GM12878 (cell line): ENCODE results near the gene INO80. TPM values are rescaled to one million over a fixed set of nuclear protein-coding genes. Genes with fewer than 3 reads are reported as not detected.

Experiments
- ATAC-seq: fragments of 200-7000 bp; cut with Tn5 transposase; 3 replicates; pipeline ENCODE4 v1.9.1; 2020; ENCODE audit warnings: mild to moderate bottlenecking, moderate library complexity
- BruUV-seq: library from RNA; stranded (reverse); fragments of 400-500 nt; replicated peaks from 2 replicates; lab custom pipeline; 2021; lab: Mats Ljungman, UMichigan
- CTCF ChIA-PET: fragments of 300-600 bp; sonication (Branson Sonifier 250); formaldehyde crosslinking; extraction: SDS; loops from one replicate; lab custom pipeline; 2021; ENCODE audit warnings: inconsistent platforms; lab: Yijun Ruan, JAX
- POLR2A ChIA-PET: fragments of 350-600 bp; formaldehyde crosslinking; extraction: SDS; loops from one replicate; lab custom pipeline; 2021; ENCODE audit warnings: inconsistent platforms; lab: Charles Lee
- RAD21 ChIA-PET: fragments of 300-600 bp; sonication (Branson Sonifier 250); formaldehyde crosslinking; loops from one replicate; lab custom pipeline; 2023; ENCODE audit warnings: antibody characterized with exemption; ENCODE audit not compliant: unreplicated experiment; lab: Charles Lee
- SMC1A ChIA-PET: fragments of 300-600 bp; sonication (Branson Sonifier 250); formaldehyde crosslinking; loops from one replicate; lab custom pipeline; 2023; ENCODE audit not compliant: unreplicated experiment, uncharacterized antibody; lab: Charles Lee
- DNase-seq: peaks from one replicate; pipeline ENCODE4 v3.0.0-alpha.2; 2011; ENCODE audit warnings: low read depth, low spot score
- FAIRE-seq: peaks from 3 replicates; lab custom pipeline; 2011; peaks lifted over from hg19 to GRCh38; lab: Jason Lieb, UNC
- H2AFZ ChIP-seq: 2 replicates; pipeline ENCODE4 v1.6.0; 2011; ENCODE audit warnings: low read depth, low read length, control low read depth; ENCODE audit not compliant: control insufficient read depth
- H3K27ac ChIP-seq: 2 replicates; pipeline ENCODE4 v1.5.1; 2011; ENCODE audit warnings: control low read depth; ENCODE audit not compliant: control insufficient read depth, insufficient read depth
- H3K27me3 ChIP-seq, 2 experiments: replicated peaks in 1 of 2; 2 replicates each; pipeline versions ENCODE4 v1.6.0 to v1.6.1; 2011; ENCODE audit warnings: low read length in 1 of 2; ENCODE audit not compliant: control insufficient read depth in 2 of 2, insufficient read depth in 2 of 2
- H3K36me3 ChIP-seq, 2 experiments: 2 replicates each; pipeline ENCODE4 v1.5.1; 2011; ENCODE audit warnings: low read length in 1 of 2; ENCODE audit not compliant: control insufficient read depth in 2 of 2, insufficient read depth in 2 of 2
- H3K4me1 ChIP-seq: 2 replicates; pipeline ENCODE4 v1.6.1; 2011; ENCODE audit warnings: mild to moderate bottlenecking, low read length, moderate library complexity, mixed read lengths; ENCODE audit not compliant: control insufficient read depth, insufficient read depth
- H3K4me2 ChIP-seq: 2 replicates; pipeline ENCODE4 v1.6.0; 2011; ENCODE audit warnings: control low read depth; ENCODE audit not compliant: control insufficient read depth, insufficient read depth
- H3K4me3 ChIP-seq: fragments of 200-600 bp; sonication (generic); 2 replicates; pipeline ENCODE4 v1.5.1; 2016
- H3K79me2 ChIP-seq: 2 replicates; pipeline ENCODE4 v1.6.0; 2011; ENCODE audit warnings: low read length; ENCODE audit not compliant: control insufficient read depth, insufficient read depth
- H3K9ac ChIP-seq: 2 replicates; pipeline ENCODE4 v1.8.0; 2011; ENCODE audit warnings: low read length, control low read depth, mixed read lengths; ENCODE audit not compliant: control insufficient read depth, insufficient read depth
- H3K9me3 ChIP-seq: replicated peaks from 3 replicates; pipeline ENCODE4 v1.5.1; 2011; ENCODE audit warnings: mild to moderate bottlenecking, low read length; ENCODE audit not compliant: control insufficient read depth, insufficient read depth
- H4K20me1 ChIP-seq: 2 replicates; pipeline ENCODE4 v1.6.0; 2011; ENCODE audit not compliant: control insufficient read depth, insufficient read depth
- BACH1 ChIP-seq: fragments of 450-650 bp; IDR thresholded peaks from 2 replicates; pipeline ENCODE4 v1.6.1; 2017; ENCODE audit warnings: mild to moderate bottlenecking, borderline replicate concordance
- EED ChIP-seq: sonication (generic); IDR thresholded peaks from 2 replicates; pipeline ENCODE4 v1.6.1; 2016; ENCODE audit warnings: antibody characterized with exemption, low read depth
- HDAC6 ChIP-seq: fragments of 200-600 bp; sonication (generic); IDR thresholded peaks from one replicate; pipeline ENCODE4 v1.8.0; 2017; ENCODE audit warnings: antibody characterized with exemption; ENCODE audit not compliant: unreplicated experiment
- NR2C2 ChIP-seq: IDR thresholded peaks from 2 replicates; pipeline ENCODE4 v1.6.1; 2011; ENCODE audit warnings: borderline replicate concordance, low read depth; ENCODE audit not compliant: control insufficient read depth, insufficient read length
- SIX5 ChIP-seq: IDR thresholded peaks from 2 replicates; pipeline ENCODE4 v1.6.1; 2011; ENCODE audit warnings: mild to moderate bottlenecking, low read depth, low read length, moderate library complexity; ENCODE audit not compliant: severe bottlenecking
- SMAD5 ChIP-seq: IDR thresholded peaks from 2 replicates; pipeline ENCODE4 v1.6.1; 2016; ENCODE audit warnings: antibody characterized with exemption, low read depth
- TCF7 ChIP-seq: IDR thresholded peaks from 2 replicates; pipeline ENCODE4 v1.6.1; 2014; ENCODE audit warnings: antibody characterized with exemption, borderline replicate concordance
- WGBS: methylation state at CpG from one replicate; pipeline ENCODE4 v1.1.6; 2016; ENCODE audit warnings: low lambda C conversion rate; ENCODE audit not compliant: insufficient replicate concordance, insufficient coverage; ENCODE audit errors: missing lambda C conversion rate; 5-methylcytosine and 5-hydroxymethylcytosine counted together
- in situ Hi-C: fragments of 300-500 bp; cut with MboI; formaldehyde crosslinking; loops from 9 replicates; pipeline ENCODE4 v1.14.3; 2018; ENCODE audit warnings: mixed read lengths
- intact Hi-C: fragments of 100-400 bp; cut with micrococcal nuclease; formaldehyde crosslinking; loops from one replicate; pipeline ENCODE4 v1.14.2; 2022; ENCODE audit not compliant: unreplicated experiment
- polyA plus RNA-seq, 11 experiments: library from polyadenylated mRNA; depleted of rRNA in 4 of 11; unstranded in 6 of 11; stranded (reverse) in 5 of 11; fragments of >200 nt; fragmentation: Nextera tagmentation in 4 of 11; fragmentation: Illumina TruSeq in 1 of 11; extraction: Ambion mirVana in 4 of 11; extraction: Trizol in 1 of 11; gene quantifications; 1 replicate in 1 of 11; 2 replicates in 10 of 11; pipeline versions ENCODE4 v1.2.1 to v1.2.3, GENCODE V29; 2011 to 2016; ENCODE audit warnings: inconsistent platforms in 2 of 11, missing spikeins in 2 of 11, low read depth in 1 of 11
- total RNA-seq, 4 experiments: library from RNA; depleted of rRNA in 3 of 4; stranded (reverse); fragments of >200 nt in 3 of 4; fragmentation: Illumina TruSeq in 1 of 4; extraction: Trizol in 1 of 4; gene quantifications; 2 replicates each; pipeline versions ENCODE4 v1.2.1 to v1.2.3, GENCODE V29; 2013 to 2021

INO80 gene
- total and polyA plus RNA-seq, 10 of the 15 experiments (the other 5 are each of a cell fraction or from before 2014, with no cell fraction given): 4.5 to 25.0 (median 14.2) TPM

GRCh38 chr15:41028853-41029252 is 87.2 kb downstream of the INO80 start:
- Histone ChIP-seq H4K20me1 (no peaks in the 10 kb centered on the region), H3K9me3 (no peaks in the 10 kb centered on the region), H3K4me3 (no peak overlapping the region), H3K27me3 (no peaks in the 10 kb centered on the region), H3K9ac (no peak overlapping the region), H3K4me1 (no peaks in the 10 kb centered on the region), H3K27ac (no peak overlapping the region), H3K79me2 (no peaks in the 10 kb centered on the region)
- 46% methylated on average over 1 of the region's 1 CpG for WGBS
- in situ Hi-C loops: no loop called here
- no peak for ATAC-seq
- no TSS peak for BruUV-seq
- TF ChIP-seq BACH1: no peak
- no peak for TF ChIP-seq TCF7
- TF ChIP-seq NR2C2: no peak
- no peak for TF ChIP-seq EED
- TF ChIP-seq SIX5: no peak
- TF ChIP-seq, all 136 proteins: peak for 0
- ChIA-PET POLR2A (interaction anchor here (0.6 kb wide), 2 partner anchors 47 to 58 kb away, joined by 3 to 5 read pairs; no protein-coding TSS in a partner anchor), CTCF (interaction anchor here (0.7 to 1.2 kb wide), 3 partner anchors 123 to 137 kb away, joined by 3 read pairs; no protein-coding TSS in a partner anchor), RAD21 (no interaction called here), SMC1A (interaction anchor here (0.6 to 1.1 kb wide), 5 partner anchors 10 to 190 kb away, joined by 3 read pairs; no protein-coding TSS in a partner anchor)
- Histone ChIP-seq H2AFZ (no peak overlapping the region), H3K4me2 (no peak overlapping the region), H3K36me3 (peaks cover 7 to 9% of the 10 kb centered on the region in 2 experiments; a peak in 3 of 4 replicates)
- DNase-seq (no peak), FAIRE-seq (no peak)
- intact Hi-C loops: no loop called here

GRCh38 chr15:41025393-41025792 is 90.7 kb downstream of the INO80 start:
- H3K4me3 ChIP-seq: no peak overlapping the region
- BruUV-seq: no TSS peak
- ChIA-PET SMC1A (interaction anchor here (0.8 to 2.7 kb wide), 5 partner anchors 23 to 233 kb away, joined by 3 to 13 read pairs (median 3); no protein-coding TSS in a partner anchor), CTCF (interaction anchor here (1.0 to 9.4 kb wide), 9 partner anchors 10 to 160 kb away, joined by 3 to 157 read pairs (median 6); partner anchors contain the start of gene VPS18), POLR2A (interaction anchor here (0.6 kb wide), 2 partner anchors 8 to 295 kb away, joined by 3 to 5 read pairs; no protein-coding TSS in a partner anchor)
- intact Hi-C loops (no loop called here), in situ Hi-C loops (no loop called here)
- no peak for ATAC-seq
- H3K36me3 ChIP-seq: peaks cover 9 to 10% of the 10 kb centered on the region in 2 experiments
- H3K9ac ChIP-seq: no peak overlapping the region
- H3K4me1 ChIP-seq: no peaks in the 10 kb centered on the region
- H3K27ac ChIP-seq: no peak overlapping the region
- H3K9me3 ChIP-seq: no peaks in the 10 kb centered on the region
- no peaks in the 10 kb centered on the region for H3K79me2 ChIP-seq
- no peak for FAIRE-seq
- H4K20me1 ChIP-seq: no peaks in the 10 kb centered on the region
- H3K4me2 ChIP-seq: no peak overlapping the region
- 85% methylated on average over 4 of the region's 4 CpGs for WGBS
- DNase-seq: no peak
- TF ChIP-seq HDAC6 (no peak), SMAD5 (no peak)
- TF ChIP-seq, all 136 proteins: peak for 0
- no peaks in the 10 kb centered on the region for H3K27me3 ChIP-seq
- H2AFZ ChIP-seq: no peak overlapping the region
- RAD21 ChIA-PET: interaction anchor here (0.6 to 1.2 kb wide), 4 partner anchors 12 to 121 kb away, joined by 3 to 4 read pairs (median 3); no protein-coding TSS in a partner anchor
